Chondrocyte (in vitro differentiated cells): ENCODE results near the gene CEP170B. TPM values are rescaled to one million over a fixed set of nuclear protein-coding genes. Genes with fewer than 3 reads are reported as not detected.

Experiments
- DNase-seq: peaks from one replicate; pipeline ENCODE4 v3.0.0; 2021; ENCODE audit warnings: mixed read lengths, low spot score
- H3K27ac Mint-ChIP-seq: one replicate; pipeline ENCODE4 v1.8.0; 2021; ENCODE audit warnings: mild to moderate bottlenecking, moderate library complexity, mixed read lengths; ENCODE audit not compliant: unreplicated experiment
- H3K27me3 Mint-ChIP-seq: 2 replicates; pipeline ENCODE4 v1.8.0; 2021; ENCODE audit warnings: low read depth, mixed read lengths
- H3K36me3 Mint-ChIP-seq: 2 replicates; pipeline ENCODE4 v1.8.0; 2021; ENCODE audit warnings: low read depth, mixed read lengths
- H3K4me1 Mint-ChIP-seq: 2 replicates; pipeline ENCODE4 v1.8.0; 2021; ENCODE audit warnings: low read depth, mild to moderate bottlenecking, mixed read lengths
- H3K4me3 Mint-ChIP-seq: one replicate; pipeline ENCODE4 v1.8.0; 2021; ENCODE audit warnings: mild to moderate bottlenecking, moderate library complexity, mixed read lengths; ENCODE audit not compliant: unreplicated experiment
- H3K9me3 Mint-ChIP-seq: 2 replicates; pipeline ENCODE4 v1.8.0; 2021; ENCODE audit warnings: low read depth, mixed read lengths
- CTCF ChIP-seq: fragments of 200-600 bp; sonication (generic); IDR thresholded peaks from 2 replicates; pipeline ENCODE4 v1.5.0; 2021; ENCODE audit warnings: antibody characterized with exemption, mild to moderate bottlenecking, moderate library complexity
- total RNA-seq: library from RNA; stranded (reverse); gene quantifications from 3 replicates; pipeline ENCODE4 v1.2.1, GENCODE V29; 2021

CEP170B gene
- total RNA-seq, 1 donor from 2014 or later = 39.2 TPM

- Mint-ChIP-seq H3K27me3 (no peaks in the 10 kb centered on the region), H3K36me3 (peaks cover 18% of the 10 kb centered on the region), H3K27ac (peak overlapping the region; percentile 36), H3K4me1 (peaks cover 4% of the 10 kb centered on the region), H3K9me3 (no peaks in the 10 kb centered on the region), H3K4me3 (no peak overlapping the region)
- peak; percentile 83 for DNase-seq
- no peak for TF ChIP-seq CTCF
These were observed 71.5 kb downstream of the CEP170B start for GRCh38 chr14:104936361-104937155.

- Mint-ChIP-seq H3K27me3 (no peaks in the 10 kb centered on the region), H3K4me1 (peaks cover 4% of the 10 kb centered on the region), H3K4me3 (no peak overlapping the region), H3K36me3 (peaks cover 18% of the 10 kb centered on the region), H3K9me3 (no peaks in the 10 kb centered on the region), H3K27ac (no peak overlapping the region)
- no peak for DNase-seq
- TF ChIP-seq CTCF = no peak
These were observed 72.1 kb downstream of the CEP170B start for GRCh38 chr14:104937161-104937560.

GRCh38 chr14:104937694-104938365, 72.8 kb downstream of the CEP170B start:
- no peaks in the 10 kb centered on the region for H3K27me3 Mint-ChIP-seq
- H3K4me1 Mint-ChIP-seq = peaks cover 4% of the 10 kb centered on the region
- peaks cover 21% of the 10 kb centered on the region for H3K36me3 Mint-ChIP-seq
- TF ChIP-seq CTCF = no peak
- H3K9me3 Mint-ChIP-seq = no peaks in the 10 kb centered on the region
- H3K4me3 Mint-ChIP-seq = no peak overlapping the region
- DNase-seq = no peak
- H3K27ac Mint-ChIP-seq = no peak overlapping the region

GRCh38 chr14:104938436-104938835, 73.4 kb downstream of the CEP170B start:
- Mint-ChIP-seq H3K27me3 (no peaks in the 10 kb centered on the region), H3K9me3 (no peaks in the 10 kb centered on the region), H3K4me3 (no peak overlapping the region), H3K4me1 (peaks cover 4% of the 10 kb centered on the region), H3K36me3 (peaks cover 25% of the 10 kb centered on the region), H3K27ac (no peak overlapping the region)
- no peak for DNase-seq
- no peak for TF ChIP-seq CTCF

GRCh38 chr14:104938960-104939359, 73.9 kb downstream of the CEP170B start:
- H3K27ac Mint-ChIP-seq = no peak overlapping the region
- H3K36me3 Mint-ChIP-seq = peaks cover 26% of the 10 kb centered on the region
- H3K27me3 Mint-ChIP-seq = no peaks in the 10 kb centered on the region
- no peak for DNase-seq
- TF ChIP-seq CTCF = no peak
- H3K4me1 Mint-ChIP-seq = peaks cover 4% of the 10 kb centered on the region
- H3K9me3 Mint-ChIP-seq = no peaks in the 10 kb centered on the region
- H3K4me3 Mint-ChIP-seq = no peak overlapping the region
